Measurements from ENCODE around the gene MEGF10.

MEGF10 gene

GRCh38 chr5:127331890-127332649, 41.5 kb downstream of the MEGF10 start:
- DNase-seq = no peak

GRCh38 chr5:127333483-127333882, 42.9 kb downstream of the MEGF10 start:
- DNase-seq = no peak

GRCh38 chr5:127335381-127335780, 44.8 kb downstream of the MEGF10 start:
- no peak for DNase-seq

- DNase-seq = no peak
Measured at GRCh38 chr5:127337876-127338275, 47.3 kb downstream of the MEGF10 start.

GRCh38 chr5:127338501-127338900, 47.9 kb downstream of the MEGF10 start:
- no peak for DNase-seq

GRCh38 chr5:127340606-127341005, 50.0 kb downstream of the MEGF10 start:
- no peak for DNase-seq

- DNase-seq = no peak
Measured at GRCh38 chr5:127342364-127342763, 51.8 kb downstream of the MEGF10 start.

- DNase-seq = no peak
Measured at GRCh38 chr5:127343313-127343712, 52.7 kb downstream of the MEGF10 start.

GRCh38 chr5:127343866-127344265, 53.3 kb downstream of the MEGF10 start:
- DNase-seq = no peak

- no peak for DNase-seq
Measured at GRCh38 chr5:127344931-127345330, 54.3 kb downstream of the MEGF10 start.

- no peak for DNase-seq
Measured at GRCh38 chr5:127351418-127351817, 60.8 kb downstream of the MEGF10 start.

GRCh38 chr5:127352068-127352467, 61.5 kb downstream of the MEGF10 start:
- DNase-seq = no peak

GRCh38 chr5:127353327-127353726, 62.7 kb downstream of the MEGF10 start:
- DNase-seq = no peak

- DNase-seq = no peak
Measured at GRCh38 chr5:127353796-127354195, 63.2 kb downstream of the MEGF10 start.

- DNase-seq = no peak
Measured at GRCh38 chr5:127355337-127355736, 64.7 kb downstream of the MEGF10 start.

- DNase-seq = no peak
Measured at GRCh38 chr5:127358284-127358683, 67.7 kb downstream of the MEGF10 start.

GRCh38 chr5:127358740-127359139, 68.1 kb downstream of the MEGF10 start:
- DNase-seq = no peak

- no peak for DNase-seq
Measured at GRCh38 chr5:127359502-127359901, 68.9 kb downstream of the MEGF10 start.

GRCh38 chr5:127363403-127363802, 72.8 kb downstream of the MEGF10 start:
- no peak for DNase-seq

GRCh38 chr5:127367029-127367428, 76.4 kb downstream of the MEGF10 start:
- no peak for DNase-seq

GRCh38 chr5:127367946-127368465, 77.4 kb downstream of the MEGF10 start:
- DNase-seq = no peak

GRCh38 chr5:127369796-127370195, 79.2 kb downstream of the MEGF10 start:
- DNase-seq = no peak

GRCh38 chr5:127370631-127371030, 80.0 kb downstream of the MEGF10 start:
- DNase-seq = no peak

GRCh38 chr5:127373858-127374491, 83.4 kb downstream of the MEGF10 start:
- peak; percentile 26 for DNase-seq
